OCI-LY7 (cell line): ENCODE measurements around the gene MAN1C1.

ENCODE experiments used
- CTCF ChIP-seq: fragments of 200-600 bp; sonication (generic); conservative IDR thresholded peaks from 2 replicates; pipeline ENCODE4 v1.5.1; 2014; ENCODE audit warnings: mild to moderate bottlenecking, antibody characterized with exemption, low read length, moderate library complexity, mixed read lengths
- EZH2phosphoT487 ChIP-seq: fragments of 200-600 bp; sonication (generic); IDR thresholded peaks from 2 replicates; pipeline ENCODE4 v1.6.1; 2018; ENCODE audit warnings: low read depth, borderline replicate concordance, mild to moderate bottlenecking, mixed run types, antibody characterized with exemption, low read length, moderate library complexity, mixed read lengths

- TF ChIP-seq CTCF (no peak), EZH2phosphoT487 (no peak)
Observed at GRCh38 chr1:25743164-25744139, 126.9 kb downstream of the MAN1C1 start.
